Measurements from ENCODE around the gene CTDSPL2. TPM values are rescaled to one million over a fixed set of nuclear protein-coding genes. Genes with fewer than 3 reads are reported as not detected.
A peak's percentile ranks its signal among the peaks of the same experiment; 100 is the strongest.

The CTDSPL2 gene
- total and polyA plus RNA-seq, 2 experiments from 2014 or later = 21.1 to 48.2 TPM

- Histone ChIP-seq H3K79me2 (ENCODE audit: insufficient read depth) (no peaks in the 10 kb centered on the region), H3K27me3 (replicated peaks; ENCODE audit: insufficient read depth) (no peaks in the 10 kb centered on the region), H3K9me2 (ENCODE audit: insufficient read depth) (no peaks in the 10 kb centered on the region), H3K36me3 (ENCODE audit: low read depth) (no peaks in the 10 kb centered on the region), H3K27ac (no peak overlapping the region), H3F3A (ENCODE audit: insufficient read depth) (no peaks in the 10 kb centered on the region), H3K4me1 (ENCODE audit: insufficient read depth) (no peaks in the 10 kb centered on the region), H3K9me3 (ENCODE audit: low read depth) (no peaks in the 10 kb centered on the region), H3K9ac (no peak overlapping the region), H3K4me3 (no peak overlapping the region), H2AFZ (no peak overlapping the region), H4K20me1 (ENCODE audit: insufficient read depth) (no peaks in the 10 kb centered on the region), H3K4me2 (ENCODE audit: unreplicated experiment) (no peak overlapping the region)
- TF ChIP-seq EZH2phosphoT487 (IDR thresholded peaks at IDR 0.05; ENCODE audit: insufficient read depth, low read depth) (no peak), EZH2 (IDR thresholded peaks at IDR 0.05; ENCODE audit: insufficient read depth, poor library complexity, severe bottlenecking) (no peak)
- 95 to 97% methylated on average over 1 of the region's 1 CpG for WGBS, 2 experiments (ENCODE audit: low coverage in 1 of 2, low lambda C conversion rate in 2 of 2, missing lambda C conversion rate in 2 of 2)
- in situ Hi-C loops (cut with MboI) = no loop called here
- no peak for DNase-seq
These were observed 32.9 kb upstream of the CTDSPL2 start for GRCh38 chr15:44394562-44394961.

DNA sequence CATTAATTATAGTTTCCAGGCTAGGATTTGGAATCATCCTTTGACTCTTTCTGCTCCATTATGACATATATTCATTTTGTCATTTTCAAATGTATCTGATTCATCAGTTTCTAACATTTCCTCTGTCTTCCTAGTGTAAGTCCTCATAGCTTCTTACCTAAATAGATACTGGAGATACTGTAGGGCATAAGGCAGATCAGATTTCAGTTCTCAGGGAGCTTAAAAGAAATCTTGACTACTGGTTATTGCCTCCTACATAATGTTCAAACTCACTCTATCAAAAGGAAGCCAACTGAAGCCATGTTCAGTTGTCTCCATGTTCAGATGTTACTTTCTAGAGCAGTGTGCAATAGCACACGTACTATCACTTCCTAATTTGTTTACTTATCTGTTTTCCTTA lies 29.6 kb upstream of the CTDSPL2 start:
- DNase-seq = no peak
- H3K27me3 ChIP-seq (replicated peaks; ENCODE audit: insufficient read depth) = no peaks in the 10 kb centered on the region
- no peak overlapping the region for H3K4me3 ChIP-seq
- no peaks in the 10 kb centered on the region; the same call in 1 of the 2 replicates for H3K36me3 ChIP-seq (ENCODE audit: low read depth)
- in situ Hi-C loops (cut with MboI) = no loop called here
- H2AFZ ChIP-seq = no peak overlapping the region
- no peaks in the 10 kb centered on the region for H3K9me3 ChIP-seq (ENCODE audit: low read depth)
- H3K9ac ChIP-seq = no peak overlapping the region
- no peaks in the 10 kb centered on the region for H3F3A ChIP-seq (ENCODE audit: insufficient read depth)
- H4K20me1 ChIP-seq (ENCODE audit: insufficient read depth) = no peaks in the 10 kb centered on the region
- no peaks in the 10 kb centered on the region for H3K4me1 ChIP-seq (ENCODE audit: insufficient read depth)
- H3K9me2 ChIP-seq (ENCODE audit: insufficient read depth) = no peaks in the 10 kb centered on the region
- WGBS, 2 experiments (ENCODE audit: low coverage in 1 of 2, low lambda C conversion rate in 2 of 2, missing lambda C conversion rate in 2 of 2) = 96% methylated on average over 1 of the region's 1 CpG
- TF ChIP-seq EZH2phosphoT487 (IDR thresholded peaks at IDR 0.05; ENCODE audit: insufficient read depth, low read depth) (no peak), EZH2 (IDR thresholded peaks at IDR 0.05; ENCODE audit: insufficient read depth, poor library complexity, severe bottlenecking) (no peak)
- H3K79me2 ChIP-seq (ENCODE audit: insufficient read depth) = no peaks in the 10 kb centered on the region
- no peak overlapping the region for H3K27ac ChIP-seq
- H3K4me2 ChIP-seq (ENCODE audit: unreplicated experiment) = no peak overlapping the region

DNA sequence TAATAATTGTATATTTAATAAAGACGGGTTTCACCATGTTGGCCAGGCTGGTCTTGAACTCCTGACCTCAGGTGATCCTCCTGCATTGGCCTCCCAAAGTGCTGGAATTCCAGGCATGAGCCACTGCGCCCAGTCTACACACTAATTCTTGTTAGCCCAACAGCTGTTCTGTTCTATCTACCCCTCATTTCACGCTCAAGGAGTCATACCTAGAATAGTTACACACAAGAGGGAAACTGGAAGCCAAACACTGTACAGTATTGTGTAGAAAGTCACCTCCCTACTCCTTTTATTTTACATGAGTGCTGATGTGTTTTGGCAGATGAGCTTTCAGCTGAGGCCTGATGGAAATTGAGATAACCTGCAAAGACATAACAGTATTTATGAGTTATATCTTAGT lies 13.4 kb upstream of the CTDSPL2 start:
- WGBS, 2 experiments (ENCODE audit: low coverage in 1 of 2, low lambda C conversion rate in 2 of 2, missing lambda C conversion rate in 2 of 2) = 93 to 98% methylated on average over 3 of the region's 3 CpGs
- no peak for DNase-seq
- H4K20me1 ChIP-seq (ENCODE audit: insufficient read depth) = no peaks in the 10 kb centered on the region
- no peak overlapping the region for H2AFZ ChIP-seq
- H3K36me3 ChIP-seq (ENCODE audit: low read depth) = peaks cover 13% of the 10 kb centered on the region; the same call in 1 of the 2 replicates
- H3K27ac ChIP-seq = no peak overlapping the region
- no peak overlapping the region for H3K9ac ChIP-seq
- in situ Hi-C loops (cut with MboI) = no loop called here
- no peaks in the 10 kb centered on the region for H3K9me2 ChIP-seq (ENCODE audit: insufficient read depth)
- H3K79me2 ChIP-seq (ENCODE audit: insufficient read depth) = no peaks in the 10 kb centered on the region
- H3K4me1 ChIP-seq (ENCODE audit: insufficient read depth) = no peaks in the 10 kb centered on the region
- no peak overlapping the region for H3K4me2 ChIP-seq (ENCODE audit: unreplicated experiment)
- H3K27me3 ChIP-seq (replicated peaks; ENCODE audit: insufficient read depth) = no peaks in the 10 kb centered on the region
- H3F3A ChIP-seq (ENCODE audit: insufficient read depth) = no peaks in the 10 kb centered on the region
- no peak for TF ChIP-seq EZH2 (IDR thresholded peaks at IDR 0.05; ENCODE audit: insufficient read depth, poor library complexity, severe bottlenecking)
- no peak for TF ChIP-seq EZH2phosphoT487 (IDR thresholded peaks at IDR 0.05; ENCODE audit: insufficient read depth, low read depth)
- no peak overlapping the region for H3K4me3 ChIP-seq
- no peaks in the 10 kb centered on the region for H3K9me3 ChIP-seq (ENCODE audit: low read depth)

DNA sequence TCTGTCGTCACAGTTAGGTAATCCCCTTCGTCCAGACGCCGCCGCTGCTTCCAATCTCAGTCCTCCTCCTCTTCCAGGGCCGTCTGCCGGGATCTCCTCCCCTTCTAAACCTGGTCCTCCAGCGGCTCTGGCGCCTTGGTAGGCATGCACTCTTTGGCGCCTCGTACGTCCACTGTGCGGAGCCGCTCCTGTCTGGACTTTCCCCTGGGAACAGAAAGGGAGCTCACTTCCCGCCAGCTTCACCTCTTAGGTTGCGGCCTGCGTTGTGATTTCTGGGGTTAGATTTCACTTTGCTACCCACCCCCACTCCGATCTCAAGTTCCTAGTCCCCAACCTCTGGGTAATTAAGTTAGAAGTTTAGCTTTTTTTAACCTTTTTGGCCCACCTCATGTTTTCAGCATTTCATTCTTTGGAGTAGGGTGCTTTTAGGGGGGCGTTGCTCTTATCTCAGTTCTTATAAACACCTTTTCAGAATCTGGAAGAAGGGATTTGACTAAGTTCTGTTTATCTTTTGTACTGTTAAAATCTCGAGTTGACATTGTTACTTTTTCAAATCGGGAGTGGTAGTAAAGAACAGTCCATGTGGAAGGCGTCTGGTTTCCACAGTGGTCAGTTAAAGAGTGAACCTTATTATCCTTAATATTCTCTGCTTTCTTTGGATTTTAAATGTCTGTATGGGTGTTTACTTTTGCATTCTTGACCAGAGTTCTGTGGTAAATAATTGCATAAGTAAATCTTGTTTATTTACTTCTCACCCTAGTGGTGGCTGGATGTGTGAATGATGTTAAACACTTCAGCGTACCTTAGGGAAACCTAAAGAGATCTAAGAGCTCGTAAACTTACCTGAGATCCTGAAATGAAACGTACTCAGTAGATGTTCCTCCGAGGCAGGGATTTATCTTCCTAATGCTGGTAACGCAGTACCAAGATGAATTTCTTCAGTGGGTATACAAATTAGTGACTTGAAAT lies 611 bp downstream of the CTDSPL2 start:
- peak; percentile 82 for DNase-seq
- TF ChIP-seq EZH2 (IDR thresholded peaks at IDR 0.05; ENCODE audit: insufficient read depth, poor library complexity, severe bottlenecking) (no peak), EZH2phosphoT487 (IDR thresholded peaks at IDR 0.05; ENCODE audit: insufficient read depth, low read depth) (no peak)

More for the DNA sequence above, 611 bp downstream of the CTDSPL2 start:
- peak overlapping the region; percentile 100 for H3K27ac ChIP-seq
- H3K9me3 ChIP-seq (ENCODE audit: low read depth) = no peaks in the 10 kb centered on the region
- in situ Hi-C loops (cut with MboI) = no loop called here
- peak overlapping the region; percentile 96 for H3K4me2 ChIP-seq (ENCODE audit: unreplicated experiment)
- peak overlapping the region; percentile 99 for H3K9ac ChIP-seq
- 1% methylated on average over 27 of the region's 27 CpGs for WGBS, 2 experiments (ENCODE audit: low coverage in 1 of 2, low lambda C conversion rate in 2 of 2, missing lambda C conversion rate in 2 of 2)
- peaks cover 25% of the 10 kb centered on the region for H3K4me1 ChIP-seq (ENCODE audit: insufficient read depth)
- H3K9me2 ChIP-seq (ENCODE audit: insufficient read depth) = no peaks in the 10 kb centered on the region
- no peaks in the 10 kb centered on the region for H3K27me3 ChIP-seq (replicated peaks; ENCODE audit: insufficient read depth)
- H4K20me1 ChIP-seq (ENCODE audit: insufficient read depth) = 0 out of 2 replicates have a peak, but pooled peaks cover 4% of the 10 kb centered on the region
- H3K36me3 ChIP-seq (ENCODE audit: low read depth) = no peaks in the 10 kb centered on the region
- H3F3A ChIP-seq (ENCODE audit: insufficient read depth) = peaks cover 22% of the 10 kb centered on the region
- H3K4me3 ChIP-seq = peak overlapping the region; percentile 88
- H2AFZ ChIP-seq = peak overlapping the region; percentile 100
- peaks cover 53% of the 10 kb centered on the region for H3K79me2 ChIP-seq (ENCODE audit: insufficient read depth)
